ENCODE data around the gene SORCS3.

GRCh38 chr10:105206616-105207015 is 565.5 kb downstream of the SORCS3 start:
- TF ChIP-seq CTCF (IDR thresholded peaks at IDR 0.05; ENCODE audit: borderline replicate concordance, extremely low read depth, low read length, poor library complexity, severe bottlenecking) (no peak), EZH2 (IDR thresholded peaks at IDR 0.05; ENCODE audit: borderline replicate concordance, low read depth, low read length, severe bottlenecking) (no peak)
